GM19455 (cell line): Measurements from ENCODE around the gene PITX1.
"Not testable (repeated sequence)": the region's sequence is repeated elsewhere in the genome, so short reads cannot be mapped to it uniquely, and the experiment has no call there.

Experiments
- ATAC-seq: cut with Tn5 transposase; IDR thresholded peaks from one replicate; pipeline ENCODE4 v1.9.1; 2021; ENCODE audit not compliant: unreplicated experiment

PITX1 gene

GRCh38 chr5:135011355-135012032 is 22.5 kb downstream of the PITX1 start:
- ATAC-seq = no peak

DNA sequence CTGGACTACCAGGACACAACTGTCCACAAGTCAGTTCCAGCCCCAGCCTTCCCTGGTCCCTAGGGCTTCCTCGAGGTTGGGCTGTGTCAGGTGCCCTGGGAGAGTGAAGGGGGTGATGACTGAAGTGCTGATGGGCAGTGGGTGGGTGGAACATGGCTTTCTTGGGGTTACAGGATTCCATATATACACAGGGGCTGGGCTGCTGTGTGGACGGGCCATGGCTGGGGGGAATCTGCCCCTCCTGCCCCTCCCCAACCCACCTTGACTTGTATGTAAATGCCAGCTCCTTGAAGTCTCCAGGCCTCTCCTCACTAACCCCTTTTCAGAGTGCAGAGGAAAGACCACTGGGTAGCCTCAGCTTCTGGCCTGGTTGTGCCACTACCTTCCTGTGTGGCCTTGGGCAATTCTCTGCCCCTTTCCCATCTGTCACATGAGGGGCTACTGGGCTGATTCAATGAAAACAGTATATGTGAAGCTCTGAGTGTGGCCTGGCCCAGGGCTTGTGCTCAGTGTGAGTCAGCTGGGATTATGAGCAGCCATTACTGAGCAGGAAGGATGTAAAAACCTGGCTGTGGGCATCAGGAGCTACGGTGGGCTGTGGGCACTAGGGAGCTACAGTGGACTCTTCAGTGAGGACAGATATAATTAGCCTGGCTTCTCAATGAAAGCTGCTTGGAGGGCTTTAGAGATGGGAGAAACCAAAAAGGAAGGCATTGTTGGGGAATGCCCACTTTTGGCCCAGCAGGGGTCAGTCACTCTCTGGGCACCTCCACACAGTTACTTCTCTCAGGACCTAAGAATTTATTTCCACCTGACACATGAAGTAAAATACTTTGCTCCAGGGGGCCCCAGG is 23.3 kb downstream of the PITX1 start:
- ATAC-seq = no peak

DNA sequence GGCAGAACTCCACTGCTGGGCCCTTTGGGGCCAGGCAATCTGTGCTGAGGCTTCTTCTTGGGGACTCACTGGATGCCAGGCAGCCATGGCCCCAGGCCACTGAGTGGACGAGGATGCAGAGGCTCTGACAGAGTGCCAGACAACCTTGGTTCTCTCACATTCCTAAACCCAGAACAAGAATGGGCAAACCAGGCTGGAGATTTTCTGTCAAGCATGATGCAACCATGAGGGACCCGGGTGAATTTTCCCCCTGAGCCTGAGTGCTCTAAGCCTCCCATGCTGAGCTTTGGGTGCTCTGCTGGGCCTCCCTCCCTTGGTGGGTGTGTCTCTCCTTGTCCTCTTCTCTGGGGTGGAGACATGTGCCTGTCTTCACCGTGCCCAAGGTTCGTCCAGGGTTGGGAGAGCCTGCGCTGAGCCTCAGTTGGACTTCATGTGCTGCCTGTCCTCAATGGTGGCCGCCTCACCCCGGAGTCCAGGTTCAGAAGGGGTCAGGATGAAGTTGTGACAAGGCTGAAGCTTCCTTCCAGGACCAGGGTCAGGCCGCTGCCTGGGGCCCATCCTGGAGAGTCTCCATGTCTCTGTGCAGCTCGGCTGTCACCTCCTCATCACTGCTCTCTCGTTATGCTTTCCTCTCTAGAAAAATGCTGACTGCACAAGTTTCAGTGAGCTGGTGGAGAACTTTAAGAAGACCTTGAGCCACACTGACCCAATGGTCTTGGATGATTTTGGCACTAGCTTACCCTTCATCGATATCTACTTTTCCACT is 24.1 kb downstream of the PITX1 start:
- ATAC-seq = no peak

DNA sequence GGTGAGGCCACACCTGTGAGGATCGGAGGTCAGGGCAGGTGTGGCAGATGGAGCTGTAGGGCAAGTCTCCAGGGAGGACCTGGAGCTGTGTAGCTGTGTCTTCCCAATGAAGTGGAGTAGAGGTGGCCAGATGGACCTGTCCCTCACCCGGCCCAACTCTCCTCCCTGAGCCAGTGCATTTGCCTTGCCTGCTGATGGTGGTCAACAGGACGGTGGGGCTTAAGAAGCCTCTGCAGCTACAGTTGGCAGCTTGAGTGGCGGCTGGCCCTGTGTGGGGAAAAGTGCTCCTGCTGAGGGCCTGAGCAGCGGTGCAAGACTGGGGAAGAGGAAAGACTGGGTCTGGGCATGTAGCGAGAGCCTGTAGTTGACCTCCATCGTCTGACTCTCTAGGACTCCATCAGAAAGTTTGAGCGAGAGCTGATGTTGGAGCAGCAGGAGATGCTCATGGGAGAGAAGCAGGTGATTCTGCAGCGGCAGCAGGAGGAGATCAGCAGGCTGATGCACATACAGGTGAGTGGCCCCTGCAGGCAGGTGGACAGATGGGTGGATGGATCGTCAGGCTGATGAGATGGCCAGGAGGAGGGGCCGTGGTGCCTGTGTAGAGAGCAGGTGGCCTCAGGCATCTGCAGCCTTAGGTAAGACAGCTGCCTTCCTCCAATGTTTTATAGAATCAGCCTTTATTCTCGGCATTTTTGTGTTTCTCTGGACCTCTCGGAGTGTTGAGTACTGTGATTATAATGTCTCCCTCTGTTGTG is 24.9 kb downstream of the PITX1 start:
- ATAC-seq = no peak

DNA sequence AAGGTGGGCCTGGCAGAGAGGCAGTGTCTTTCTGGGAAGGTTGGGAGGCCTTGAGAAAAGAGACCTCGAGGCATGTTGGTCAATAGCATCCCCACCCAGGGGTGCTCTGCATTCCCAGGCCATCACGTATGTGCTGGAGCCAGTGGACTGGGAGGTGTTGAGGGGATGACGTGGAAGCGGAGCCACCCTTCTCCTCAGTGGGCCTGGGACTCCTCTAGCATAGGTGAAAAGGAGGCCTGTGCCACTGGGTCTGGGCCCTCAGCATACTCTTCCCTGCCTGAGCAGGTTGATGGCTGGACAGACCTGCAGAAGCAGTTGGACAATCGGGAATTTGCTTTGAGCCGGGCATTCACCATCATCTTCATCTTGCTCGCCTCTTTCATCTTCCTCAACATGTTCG is 25.5 kb downstream of the PITX1 start:
- ATAC-seq = no peak

DNA sequence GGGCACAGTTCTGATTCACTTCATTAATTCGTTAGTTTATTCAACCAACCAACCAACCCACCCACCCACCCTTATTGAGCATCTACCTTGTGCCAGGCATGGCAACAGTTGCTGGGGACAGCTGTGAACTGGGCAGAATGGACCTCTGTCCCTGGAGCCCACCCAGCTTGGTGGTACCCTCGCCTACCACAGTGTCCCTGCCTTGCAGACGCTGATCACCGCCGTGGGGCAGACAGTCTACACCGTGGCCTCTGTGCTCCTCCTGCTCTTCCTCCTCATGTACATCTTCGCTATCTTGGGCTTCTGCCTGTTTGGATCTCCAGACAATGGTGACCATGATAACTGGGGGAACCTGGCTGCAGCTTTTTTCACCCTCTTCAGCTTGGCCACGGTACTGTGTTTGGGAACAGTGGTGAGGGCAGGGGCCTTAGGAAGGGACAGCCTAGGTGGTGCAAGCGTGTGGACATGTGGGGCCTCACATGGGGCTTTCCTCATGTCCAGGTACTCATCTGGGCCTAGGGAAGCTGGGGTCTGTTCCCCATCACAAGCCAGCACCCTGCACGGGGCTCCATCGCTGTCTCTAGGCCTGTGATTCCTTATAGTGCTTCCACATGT is 26.2 kb downstream of the PITX1 start:
- ATAC-seq = no peak

GRCh38 chr5:135007305-135007704 is 26.7 kb downstream of the PITX1 start:
- no peak for ATAC-seq

DNA sequence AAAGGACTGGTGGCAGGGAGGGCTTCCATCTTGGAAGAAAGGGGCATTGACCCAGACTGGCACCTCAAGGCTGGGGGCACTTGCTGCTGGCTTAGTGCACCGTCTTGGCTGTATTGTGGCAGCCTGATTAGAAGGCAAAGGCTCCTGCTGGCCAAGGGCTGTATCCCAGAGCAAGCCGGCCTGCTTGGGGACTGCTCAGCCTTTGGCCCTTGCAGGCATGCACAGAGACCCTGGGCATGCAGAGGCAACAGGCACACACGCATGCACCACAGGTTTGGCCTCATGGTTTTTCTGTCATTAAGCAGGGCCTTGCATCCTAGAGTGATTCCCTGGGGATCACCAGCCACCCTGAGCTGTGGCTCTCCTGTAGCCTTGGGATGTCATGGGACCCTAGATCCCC is 29.0 kb downstream of the PITX1 start:
- no peak for ATAC-seq

DNA sequence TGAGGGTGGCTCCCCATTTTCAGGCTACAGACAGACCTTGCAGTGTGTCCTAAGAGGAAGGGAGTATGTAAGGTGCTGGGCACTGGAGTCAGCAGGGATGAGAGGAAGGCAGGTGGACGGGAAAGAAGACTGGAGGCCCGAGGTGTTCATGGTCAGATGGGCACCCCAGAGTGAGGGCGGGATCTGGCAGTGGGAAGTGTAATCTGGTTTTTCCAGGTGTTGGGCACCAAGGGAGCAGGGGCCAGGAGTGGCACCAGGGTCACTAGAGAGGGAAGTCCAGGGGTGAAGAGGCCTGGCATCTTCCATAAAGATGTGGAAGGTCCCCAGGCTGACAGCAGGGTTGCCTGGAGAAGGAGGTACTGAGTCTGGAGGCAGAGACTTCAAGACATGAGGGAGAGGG is 29.7 kb downstream of the PITX1 start:
- ATAC-seq = no peak

GRCh38 chr5:134998068-134998467 is 36.0 kb downstream of the PITX1 start:
- ATAC-seq = not testable (repeated sequence)

- ATAC-seq = no peak
Measured at GRCh38 chr5:134997015-134997414, 37.0 kb downstream of the PITX1 start.

GRCh38 chr5:134995850-134996402 is 38.1 kb downstream of the PITX1 start:
- no peak for ATAC-seq

- no peak for ATAC-seq
Measured at GRCh38 chr5:134994560-134995156, 39.4 kb downstream of the PITX1 start.

DNA sequence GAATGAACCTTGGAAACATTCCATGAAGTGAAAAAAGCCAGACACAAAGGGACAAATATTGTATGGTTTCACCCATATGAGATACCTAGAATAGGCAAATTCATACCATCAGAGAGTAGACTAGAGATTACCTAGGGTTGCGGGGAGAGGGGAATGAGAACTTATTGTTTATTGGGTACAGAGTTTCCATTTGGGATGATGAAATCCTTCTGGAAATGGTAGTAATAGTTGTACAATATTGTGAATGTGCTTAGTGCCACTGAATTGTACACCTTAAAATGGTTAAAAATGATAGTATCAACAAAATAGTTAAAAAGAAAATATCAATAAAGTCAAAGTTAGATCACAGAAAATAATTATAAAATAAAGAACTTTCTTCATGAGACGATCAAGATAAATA is 40.9 kb downstream of the PITX1 start:
- no peak for ATAC-seq

GRCh38 chr5:134992148-134992547 is 41.9 kb downstream of the PITX1 start:
- ATAC-seq = no peak

- not testable (repeated sequence) for ATAC-seq
Measured at GRCh38 chr5:134990183-134990582, 43.8 kb downstream of the PITX1 start.

DNA sequence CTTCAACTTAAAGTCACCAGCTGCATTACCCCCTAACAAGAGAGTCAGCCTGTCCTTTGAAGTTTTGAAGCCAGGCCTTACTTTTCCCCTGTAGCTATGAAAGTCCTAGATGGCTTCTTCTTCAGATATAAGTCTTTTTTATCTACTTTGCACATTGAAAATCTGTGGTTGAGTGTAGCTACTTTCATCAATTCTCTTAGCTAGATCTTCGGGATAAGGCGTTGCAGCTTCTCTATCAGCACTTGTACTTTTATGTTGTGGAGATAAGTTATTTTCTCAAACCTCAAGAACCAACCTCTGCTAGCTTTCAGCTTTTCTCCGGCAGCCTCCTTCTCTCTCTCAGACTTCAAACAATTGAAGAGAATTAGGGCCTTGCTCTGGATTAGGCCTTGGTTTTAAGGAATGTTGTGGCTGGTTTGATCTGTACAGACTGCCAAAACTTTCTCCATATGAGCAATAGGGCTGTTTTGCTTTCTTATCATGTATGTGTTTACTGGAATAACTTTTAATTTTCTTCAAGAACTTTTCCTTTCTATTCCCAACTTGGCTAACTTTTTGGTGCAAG is 44.7 kb downstream of the PITX1 start:
- no peak for ATAC-seq

GRCh38 chr5:134982230-134982629 is 51.8 kb downstream of the PITX1 start:
- no peak for ATAC-seq

- ATAC-seq = no peak
Measured at GRCh38 chr5:134979416-134979815, 54.6 kb downstream of the PITX1 start.
